Body of pancreas (tissue), 4 donors: Measurements from ENCODE around the gene RTKN2.

ENCODE experiments used
- POLR2A ChIP-seq, 3 donors: fragments of 450-650 bp; IDR thresholded peaks; one replicate each; pipeline ENCODE4 v1.6.1; 2016; ENCODE audit warnings: antibody characterized with exemption in 3 of 3, mild to moderate bottlenecking in 2 of 3
- TF ChIP-seq, protein P1 (sequence below), 7 experiments: fragments of 450-650 bp in 4 of 7; fragments of 200-600 bp in 3 of 7; sonication (generic) in 3 of 7; IDR thresholded peaks; one replicate each; pipeline ENCODE4 v1.5.1; 2016 to 2019; ENCODE audit warnings: antibody characterized with exemption in 7 of 7

DNA sequence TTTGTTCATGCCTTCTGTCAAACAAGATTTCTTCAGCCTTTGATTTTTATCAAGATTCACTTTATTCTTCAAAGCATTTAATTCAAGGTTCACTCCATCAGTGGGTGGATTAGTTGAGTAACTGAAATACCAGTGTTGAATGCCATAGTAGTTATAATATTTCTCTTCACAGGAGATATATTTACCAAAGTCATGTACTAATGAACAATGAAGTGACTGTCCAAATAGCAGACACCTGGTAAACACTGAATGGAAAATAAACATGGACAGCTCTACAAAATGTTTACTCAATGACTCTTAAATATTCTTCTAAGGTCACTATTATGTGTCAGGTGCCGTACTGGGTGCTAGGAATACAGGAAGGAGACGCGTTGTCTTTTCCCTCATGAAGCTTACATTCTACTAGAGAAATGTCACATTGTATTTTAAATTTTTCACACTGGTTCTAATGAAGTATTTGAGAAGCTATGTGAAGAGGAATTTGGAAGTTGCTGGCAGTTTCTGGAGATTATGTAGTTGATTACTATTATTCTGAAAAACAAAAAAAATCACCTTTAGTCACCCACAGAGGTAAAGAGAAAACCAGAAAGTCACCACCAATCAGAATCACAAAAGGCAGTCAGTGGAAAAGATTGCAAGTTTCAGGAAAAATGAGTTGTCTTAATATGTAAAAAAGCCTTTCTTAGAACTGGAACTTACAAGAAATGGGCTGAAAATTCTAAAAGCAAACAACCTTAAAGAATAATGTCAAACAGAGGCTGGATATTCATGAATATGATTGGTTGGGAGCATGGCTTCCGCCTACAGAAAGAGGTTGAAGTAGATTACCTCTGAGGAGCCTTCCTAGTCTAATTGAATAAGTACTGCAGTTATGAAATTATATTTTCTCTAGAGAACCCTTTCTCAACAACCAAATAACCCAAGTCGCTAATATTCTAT lies 84.5 kb downstream of the RTKN2 start:
- TF ChIP-seq, protein P1, sequence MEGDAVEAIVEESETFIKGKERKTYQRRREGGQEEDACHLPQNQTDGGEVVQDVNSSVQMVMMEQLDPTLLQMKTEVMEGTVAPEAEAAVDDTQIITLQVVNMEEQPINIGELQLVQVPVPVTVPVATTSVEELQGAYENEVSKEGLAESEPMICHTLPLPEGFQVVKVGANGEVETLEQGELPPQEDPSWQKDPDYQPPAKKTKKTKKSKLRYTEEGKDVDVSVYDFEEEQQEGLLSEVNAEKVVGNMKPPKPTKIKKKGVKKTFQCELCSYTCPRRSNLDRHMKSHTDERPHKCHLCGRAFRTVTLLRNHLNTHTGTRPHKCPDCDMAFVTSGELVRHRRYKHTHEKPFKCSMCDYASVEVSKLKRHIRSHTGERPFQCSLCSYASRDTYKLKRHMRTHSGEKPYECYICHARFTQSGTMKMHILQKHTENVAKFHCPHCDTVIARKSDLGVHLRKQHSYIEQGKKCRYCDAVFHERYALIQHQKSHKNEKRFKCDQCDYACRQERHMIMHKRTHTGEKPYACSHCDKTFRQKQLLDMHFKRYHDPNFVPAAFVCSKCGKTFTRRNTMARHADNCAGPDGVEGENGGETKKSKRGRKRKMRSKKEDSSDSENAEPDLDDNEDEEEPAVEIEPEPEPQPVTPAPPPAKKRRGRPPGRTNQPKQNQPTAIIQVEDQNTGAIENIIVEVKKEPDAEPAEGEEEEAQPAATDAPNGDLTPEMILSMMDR (IDR thresholded peaks at IDR 0.05), result no peak
- TF ChIP-seq POLR2A (IDR thresholded peaks at IDR 0.05), result no peak
